H1 (cell line): ENCODE results near the gene CUL2.

Experiments used
- CBX8 ChIP-seq: fragments of 300-800, 300-1000 bp; sonication (generic); IDR thresholded peaks from 2 replicates; pipeline ENCODE4 v1.7.1; 2016; ENCODE audit warnings: low read depth, low read length, borderline replicate concordance
- CHD2 ChIP-seq: IDR thresholded peaks from 2 replicates; pipeline ENCODE4 v1.6.1; 2012; ENCODE audit warnings: low read length, improper control_type of control experiment
- EP300 ChIP-seq, 2 experiments: IDR thresholded peaks; 1 replicate in 1 of 2; 2 replicates in 1 of 2; pipeline ENCODE4 v1.6.1; 2011 to 2012; ENCODE audit warnings: low read depth in 2 of 2, low read length in 2 of 2, mild to moderate bottlenecking in 2 of 2, borderline replicate concordance in 1 of 2, inconsistent platforms in 1 of 2, moderate library complexity in 1 of 2
- EZH2 ChIP-seq: fragments of 200-600 bp; sonication (generic); IDR thresholded peaks from 2 replicates; pipeline ENCODE4 v1.7.1; 2012; ENCODE audit warnings: low read depth, mild to moderate bottlenecking, moderate library complexity, low read length, inconsistent platforms; ENCODE audit not compliant: severe bottlenecking
- GTF2F1 ChIP-seq: IDR thresholded peaks from 2 replicates; pipeline ENCODE4 v1.6.1; 2012; ENCODE audit warnings: low read depth, low read length, improper control_type of control experiment, borderline replicate concordance
- JUN ChIP-seq: IDR thresholded peaks from 2 replicates; pipeline ENCODE4 v1.6.1; 2011; ENCODE audit warnings: low read depth, mild to moderate bottlenecking, improper control_type of control experiment, low read length
- NANOG ChIP-seq: IDR thresholded peaks from 2 replicates; pipeline ENCODE4 v1.6.1; 2011; ENCODE audit warnings: low read length, low read depth, mild to moderate bottlenecking, inconsistent platforms; ENCODE audit not compliant: insufficient read depth, poor library complexity, severe bottlenecking
- POLR2A ChIP-seq, 2 experiments: IDR thresholded peaks; 1 replicate in 1 of 2; 2 replicates in 1 of 2; pipeline ENCODE4 v1.6.1; 2011; ENCODE audit warnings: low read depth in 2 of 2, low read length in 2 of 2, mild to moderate bottlenecking in 2 of 2; ENCODE audit errors: control extremely low read depth in 1 of 2
- POLR2AphosphoS5 ChIP-seq: IDR thresholded peaks from 2 replicates; pipeline ENCODE4 v1.6.1; 2011; ENCODE audit warnings: low read depth, low read length
- SUZ12 ChIP-seq: fragments of 200-600 bp; sonication (generic); IDR thresholded peaks from 2 replicates; pipeline ENCODE4 v1.6.1; 2012; ENCODE audit warnings: mild to moderate bottlenecking, inconsistent platforms, low read length, moderate library complexity, mixed read lengths
- TCF12 ChIP-seq: IDR thresholded peaks from 2 replicates; pipeline ENCODE4 v1.6.1; 2011; ENCODE audit warnings: low read depth, mild to moderate bottlenecking, low read length
- YY1 ChIP-seq: IDR thresholded peaks from 2 replicates; pipeline ENCODE4 v1.6.1; 2011; ENCODE audit warnings: low read depth, mild to moderate bottlenecking, low read length
- TF ChIP-seq, protein P1 (sequence below), 3 experiments: IDR thresholded peaks; 1 replicate in 2 of 3; 2 replicates in 1 of 3; pipeline versions ENCODE4 v1.5.1 to v1.6.1; 2011; ENCODE audit warnings: low read length in 3 of 3, mild to moderate bottlenecking in 3 of 3, inconsistent platforms in 2 of 3, low read depth in 1 of 3, moderate library complexity in 1 of 3; ENCODE audit not compliant: insufficient read depth in 1 of 3; ENCODE audit errors: control extremely low read depth in 1 of 3
- TF ChIP-seq, protein P2 (sequence below): IDR thresholded peaks from 2 replicates; pipeline ENCODE4 v1.6.1; 2012; ENCODE audit warnings: low read length, inconsistent platforms

DNA sequence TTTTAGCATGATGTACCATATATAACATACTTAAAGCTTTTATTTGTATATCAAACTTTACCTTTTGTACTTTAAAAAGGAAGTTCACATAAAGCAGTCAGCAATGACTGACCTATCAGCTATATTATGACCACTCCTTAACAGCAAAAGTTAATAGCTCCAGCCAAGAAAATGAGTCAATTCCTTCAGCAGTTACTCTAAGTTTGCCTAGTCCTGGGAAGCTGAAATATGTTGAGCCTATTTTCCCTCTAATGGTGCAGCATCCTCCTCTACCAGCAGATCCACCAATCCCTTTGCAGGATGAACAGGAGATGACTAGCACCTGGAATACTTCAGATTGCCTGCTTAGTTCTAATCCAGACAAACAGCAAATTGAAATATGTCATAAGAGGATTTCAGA is 64.2 kb downstream of the CUL2 start:
- TF ChIP-seq EZH2 (no peak), EP300 (IDR thresholded peaks at IDR 0.05; ENCODE audit: borderline replicate concordance in 1 of 2, low read depth in 2 of 2, low read length in 2 of 2) (no peak), CBX8 (no peak), CHD2 (no peak), TCF12 (no peak), GTF2F1 (no peak), NANOG (no peak), YY1 (no peak), JUN (no peak), SUZ12 (no peak), POLR2A (IDR thresholded peaks at IDR 0.05; ENCODE audit: control extremely low read depth in 1 of 2, low read depth in 2 of 2, low read length in 2 of 2) (no peak), POLR2AphosphoS5 (no peak)
- TF ChIP-seq, protein P1, sequence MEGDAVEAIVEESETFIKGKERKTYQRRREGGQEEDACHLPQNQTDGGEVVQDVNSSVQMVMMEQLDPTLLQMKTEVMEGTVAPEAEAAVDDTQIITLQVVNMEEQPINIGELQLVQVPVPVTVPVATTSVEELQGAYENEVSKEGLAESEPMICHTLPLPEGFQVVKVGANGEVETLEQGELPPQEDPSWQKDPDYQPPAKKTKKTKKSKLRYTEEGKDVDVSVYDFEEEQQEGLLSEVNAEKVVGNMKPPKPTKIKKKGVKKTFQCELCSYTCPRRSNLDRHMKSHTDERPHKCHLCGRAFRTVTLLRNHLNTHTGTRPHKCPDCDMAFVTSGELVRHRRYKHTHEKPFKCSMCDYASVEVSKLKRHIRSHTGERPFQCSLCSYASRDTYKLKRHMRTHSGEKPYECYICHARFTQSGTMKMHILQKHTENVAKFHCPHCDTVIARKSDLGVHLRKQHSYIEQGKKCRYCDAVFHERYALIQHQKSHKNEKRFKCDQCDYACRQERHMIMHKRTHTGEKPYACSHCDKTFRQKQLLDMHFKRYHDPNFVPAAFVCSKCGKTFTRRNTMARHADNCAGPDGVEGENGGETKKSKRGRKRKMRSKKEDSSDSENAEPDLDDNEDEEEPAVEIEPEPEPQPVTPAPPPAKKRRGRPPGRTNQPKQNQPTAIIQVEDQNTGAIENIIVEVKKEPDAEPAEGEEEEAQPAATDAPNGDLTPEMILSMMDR (IDR thresholded peaks at IDR 0.05; ENCODE audit: control extremely low read depth in 1 of 3, insufficient read depth in 1 of 3, low read depth in 1 of 3, low read length in 3 of 3), result no peak
- TF ChIP-seq, protein P2, sequence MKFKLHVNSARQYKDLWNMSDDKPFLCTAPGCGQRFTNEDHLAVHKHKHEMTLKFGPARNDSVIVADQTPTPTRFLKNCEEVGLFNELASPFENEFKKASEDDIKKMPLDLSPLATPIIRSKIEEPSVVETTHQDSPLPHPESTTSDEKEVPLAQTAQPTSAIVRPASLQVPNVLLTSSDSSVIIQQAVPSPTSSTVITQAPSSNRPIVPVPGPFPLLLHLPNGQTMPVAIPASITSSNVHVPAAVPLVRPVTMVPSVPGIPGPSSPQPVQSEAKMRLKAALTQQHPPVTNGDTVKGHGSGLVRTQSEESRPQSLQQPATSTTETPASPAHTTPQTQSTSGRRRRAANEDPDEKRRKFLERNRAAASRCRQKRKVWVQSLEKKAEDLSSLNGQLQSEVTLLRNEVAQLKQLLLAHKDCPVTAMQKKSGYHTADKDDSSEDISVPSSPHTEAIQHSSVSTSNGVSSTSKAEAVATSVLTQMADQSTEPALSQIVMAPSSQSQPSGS, result no peak
